SK-N-DZ (cell line): ENCODE results near the gene ITLN1.
"Not testable (repeated sequence)": the region's sequence is repeated elsewhere in the genome, so short reads cannot be mapped to it uniquely, and the experiment has no call there.

Source experiments
- DNase-seq: peaks from one replicate; pipeline ENCODE4 v3.0.0-alpha.2; 2015; ENCODE audit warnings: low spot score

ITLN1 gene

DNA sequence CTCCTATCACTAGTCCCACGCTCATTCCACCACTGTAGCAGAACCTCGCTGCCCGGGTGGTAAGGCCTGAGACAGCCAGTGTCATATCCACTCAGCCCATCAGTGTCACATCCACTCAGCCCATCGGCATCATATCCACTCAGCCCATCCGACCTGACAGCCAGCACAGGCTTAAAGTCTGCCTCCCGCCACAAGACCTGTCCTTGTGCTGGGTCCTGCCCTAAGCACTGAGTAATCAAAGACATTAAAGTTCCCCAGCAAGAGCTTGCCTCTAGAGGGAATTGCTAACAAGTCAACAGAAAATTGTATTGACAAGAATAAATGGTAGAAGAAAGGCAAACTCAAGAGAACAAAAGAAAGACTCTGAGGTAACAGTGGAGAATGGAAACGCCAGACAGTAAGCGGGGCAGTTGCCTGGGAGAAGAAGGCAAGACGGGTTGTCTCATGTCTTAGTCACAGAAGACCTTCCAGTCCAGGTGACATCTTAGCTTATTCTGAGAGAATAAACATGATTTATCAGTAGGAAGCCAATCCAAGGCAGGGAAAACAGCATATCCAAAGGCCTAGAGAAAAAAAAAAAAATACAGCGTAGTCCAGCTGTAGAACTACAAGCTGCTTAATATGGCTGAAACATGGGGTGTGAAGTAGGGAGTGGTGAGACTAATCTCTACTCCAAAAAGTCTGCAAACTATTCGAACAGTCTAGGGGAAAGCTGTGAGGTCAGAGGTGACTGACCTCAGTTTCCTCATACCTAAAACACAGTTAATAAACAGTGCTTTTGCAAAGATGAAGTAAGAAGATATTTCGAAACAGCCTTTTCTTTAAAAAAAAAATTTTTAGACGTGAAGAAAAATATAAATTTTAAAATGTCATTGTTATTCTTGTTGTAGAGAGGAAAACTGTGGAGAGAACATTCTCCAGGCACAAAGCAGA is 1.1 kb downstream of the ITLN1 start:
- DNase-seq, result no peak

- no peak for DNase-seq
These were observed 2.4 kb downstream of the ITLN1 start for GRCh38 chr1:160882582-160882981.

- not testable (repeated sequence) for DNase-seq
These were observed 3.7 kb downstream of the ITLN1 start for GRCh38 chr1:160881264-160881663.

DNA sequence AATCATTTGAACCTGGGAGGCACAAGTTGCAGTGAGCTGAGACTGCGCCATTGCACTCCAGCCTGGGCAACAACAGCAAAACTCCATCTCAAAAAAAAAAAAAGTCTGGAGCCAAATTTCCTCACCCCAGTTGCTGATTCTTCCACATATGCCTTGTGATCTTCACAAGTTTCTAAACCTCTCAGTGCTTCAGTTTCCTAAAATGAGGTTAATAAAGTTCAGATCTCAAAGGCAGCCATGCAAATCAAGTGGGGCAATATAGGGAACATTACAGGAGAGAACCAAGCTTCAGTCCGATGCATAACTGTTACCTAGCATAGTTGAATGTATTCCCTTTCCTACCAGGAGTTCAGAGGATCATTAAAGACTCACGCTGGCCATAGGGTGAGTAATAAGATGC is 4.8 kb downstream of the ITLN1 start:
- DNase-seq, result no peak

- no peak for DNase-seq
These were observed 5.9 kb downstream of the ITLN1 start for GRCh38 chr1:160879056-160879455.

GRCh38 chr1:160877221-160877620 is 7.8 kb downstream of the ITLN1 start:
- no peak for DNase-seq

DNA sequence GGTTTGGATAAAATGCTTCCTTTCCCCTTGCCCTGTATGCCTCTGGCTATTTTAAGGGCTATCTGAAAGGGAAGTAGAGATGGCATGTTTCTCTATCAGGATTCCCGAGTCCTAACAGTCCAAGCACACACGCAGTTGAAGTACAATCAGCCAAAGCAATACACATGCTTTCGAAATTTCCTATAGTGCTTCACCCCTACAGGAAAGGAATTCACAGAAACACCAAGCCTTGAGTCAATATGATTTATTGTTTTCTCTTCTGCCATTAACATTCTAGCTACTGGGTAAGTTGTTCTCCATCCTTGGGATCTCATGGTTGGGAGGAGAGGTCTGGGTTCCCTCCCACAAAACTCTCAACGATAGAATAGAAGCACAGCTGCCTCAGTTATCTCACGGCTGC is 8.7 kb downstream of the ITLN1 start:
- no peak for DNase-seq

DNA sequence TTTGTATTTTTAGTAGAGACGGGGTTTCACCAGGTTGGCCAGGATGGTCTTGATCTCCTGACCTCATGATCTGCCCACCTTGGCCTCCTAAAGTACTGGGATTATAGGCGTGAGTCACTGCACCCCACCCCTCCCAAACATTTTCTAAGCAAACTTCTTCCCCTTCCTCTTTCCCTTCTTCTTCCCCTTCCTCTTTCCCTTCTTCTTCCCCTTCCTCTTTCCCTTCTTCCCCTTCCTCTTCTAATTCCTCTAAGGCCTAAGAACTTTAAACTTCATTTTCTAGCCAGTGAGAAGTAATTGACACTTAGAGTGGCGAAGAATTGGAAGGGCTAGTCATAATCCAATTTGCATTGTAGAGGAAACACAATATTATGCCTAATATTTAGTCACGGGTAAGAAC is 9.4 kb downstream of the ITLN1 start:
- DNase-seq, result not testable (repeated sequence)

DNA sequence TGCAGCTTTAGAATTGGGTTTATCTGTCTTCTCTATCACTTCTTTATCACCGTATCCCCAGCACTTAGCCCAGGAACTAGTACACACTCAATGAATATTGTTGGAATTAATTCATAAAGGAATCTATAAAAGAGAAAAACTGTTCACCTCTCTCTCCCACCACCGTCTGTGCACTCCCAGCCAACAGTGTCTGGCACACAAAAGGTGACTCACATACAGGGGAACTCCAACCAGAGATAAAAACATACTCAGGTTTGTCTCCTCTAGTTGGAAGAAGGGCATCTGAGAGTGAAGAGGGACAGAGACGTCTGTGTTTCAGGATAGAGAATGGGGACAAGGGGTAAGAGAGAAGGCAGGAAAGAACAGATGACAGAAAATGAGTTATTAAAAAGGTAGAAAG is 10.0 kb downstream of the ITLN1 start:
- DNase-seq, result no peak

DNA sequence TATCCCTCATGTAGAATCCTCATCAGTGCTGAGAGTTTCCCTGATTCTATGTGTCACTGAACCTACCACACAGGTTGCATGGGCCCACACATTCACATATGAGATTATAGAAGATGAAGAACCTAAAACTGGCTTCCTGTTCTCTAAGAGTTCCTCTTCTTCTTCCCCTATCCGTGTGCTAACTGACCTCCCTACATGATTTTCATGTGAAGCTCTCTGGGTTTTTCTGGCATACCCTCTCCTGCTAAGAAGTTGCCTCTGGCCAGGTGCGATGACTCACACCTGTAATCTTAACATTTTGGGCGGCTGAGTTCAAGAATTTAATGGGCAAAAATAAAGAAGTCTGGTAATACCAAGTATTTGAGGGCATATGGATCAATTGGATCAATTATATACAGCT is 16.8 kb downstream of the ITLN1 start:
- no peak for DNase-seq

GRCh38 chr1:160867651-160868050 is 17.3 kb downstream of the ITLN1 start:
- DNase-seq, result not testable (repeated sequence)

- DNase-seq, result no peak
These were observed 18.2 kb downstream of the ITLN1 start for GRCh38 chr1:160866695-160867260.

- no peak for DNase-seq
These were observed 18.8 kb downstream of the ITLN1 start for GRCh38 chr1:160866001-160866694.

DNA sequence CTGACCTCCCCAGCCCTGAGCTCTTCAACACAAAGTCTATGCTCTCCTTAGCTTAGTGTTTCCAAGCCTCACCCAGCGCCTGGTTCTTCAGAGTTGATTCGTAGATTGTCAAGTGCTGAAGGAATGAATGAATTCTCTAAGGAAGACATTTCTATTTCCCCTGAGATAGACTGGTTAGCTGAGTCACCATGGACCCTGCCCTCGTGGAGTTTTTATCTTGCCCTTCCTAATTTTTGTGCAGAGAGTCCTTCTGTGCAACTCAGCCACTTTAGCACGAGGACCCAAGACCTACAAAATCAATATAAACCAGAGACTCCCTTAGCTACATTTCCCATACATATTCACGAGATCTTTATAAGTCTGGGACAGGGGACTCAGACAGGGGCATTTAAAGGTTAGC is 19.6 kb downstream of the ITLN1 start:
- no peak for DNase-seq

DNA sequence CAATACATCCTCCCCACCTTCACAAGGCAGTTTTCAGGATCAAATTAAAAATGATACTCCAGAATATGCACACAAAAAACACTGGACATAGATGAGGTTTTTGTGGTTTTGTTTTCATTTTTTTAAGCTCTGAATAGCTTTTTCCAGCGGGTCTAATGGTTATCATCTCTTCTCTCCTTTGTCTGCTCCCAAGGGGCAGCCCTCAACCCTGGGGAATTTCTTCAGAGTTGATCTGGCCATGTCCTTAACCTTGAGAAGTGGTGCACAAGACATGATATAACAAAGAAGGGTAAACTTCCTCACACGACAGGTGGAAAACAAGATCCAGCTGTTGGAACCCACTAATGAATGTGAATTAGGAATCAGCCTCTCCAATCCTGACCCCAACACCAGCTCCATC is 20.8 kb downstream of the ITLN1 start:
- DNase-seq, result no peak

DNA sequence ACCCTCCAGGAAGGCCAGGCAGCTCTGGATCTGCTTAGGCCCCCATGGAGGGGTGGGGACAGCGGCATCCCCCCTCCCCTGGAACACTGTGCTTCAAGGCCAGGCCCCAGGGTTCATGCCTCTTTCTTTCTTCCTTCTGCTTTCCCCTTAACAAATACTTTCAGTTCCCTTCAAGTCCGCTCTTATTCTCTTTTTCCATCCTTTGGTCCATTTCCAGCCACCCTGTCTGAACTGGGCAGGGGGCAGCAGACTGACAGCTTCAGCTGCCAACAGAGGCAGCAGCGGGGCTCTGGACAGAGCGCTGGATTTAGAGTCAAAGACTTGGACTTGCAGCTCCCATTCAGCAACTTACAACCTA is 21.2 kb downstream of the ITLN1 start:
- no peak for DNase-seq

GRCh38 chr1:160863061-160863773 is 21.8 kb downstream of the ITLN1 start:
- no peak for DNase-seq

- no peak for DNase-seq
These were observed 22.5 kb downstream of the ITLN1 start, which contains the start of gene CD244 for GRCh38 chr1:160862203-160863060. TSS of gene CD244 (minus strand) at chr1:160862887. CDS start at chr1:160862677, 210 bp downstream.

- no peak for DNase-seq
These were observed 24.0 kb downstream of the ITLN1 start for GRCh38 chr1:160860840-160861505.

- DNase-seq, result no peak
These were observed 25.8 kb downstream of the ITLN1 start for GRCh38 chr1:160859166-160859565.
